Measurements from ENCODE around the gene BPIFB3.

- TF ChIP-seq POLR2AphosphoS5 (IDR thresholded peaks at IDR 0.05; ENCODE audit: low read depth): no peak
- TF ChIP-seq CTCF (conservative IDR thresholded peaks at IDR 0.05; ENCODE audit: low read depth in 2 of 2): no peak
- no peak for TF ChIP-seq REST (IDR thresholded peaks at IDR 0.05; ENCODE audit: unreplicated experiment)
- no peak for TF ChIP-seq EZH2phosphoT487 (IDR thresholded peaks at IDR 0.05; ENCODE audit: unreplicated experiment)
- no peak for TF ChIP-seq CREB1 (CRISPR knock-in tag; IDR thresholded peaks at IDR 0.05; ENCODE audit: low read depth)
- no peak for TF ChIP-seq EZH2 (IDR thresholded peaks at IDR 0.05; ENCODE audit: low read depth, unreplicated experiment)
- TF ChIP-seq ETS1 (IDR thresholded peaks at IDR 0.05): no peak
- TF ChIP-seq ZNF462 (CRISPR knock-in tag; IDR thresholded peaks at IDR 0.05): no peak
- TF ChIP-seq JUNB (IDR thresholded peaks at IDR 0.05; ENCODE audit: unreplicated experiment): no peak
- no peak for TF ChIP-seq ZNF331 (CRISPR knock-in tag; IDR thresholded peaks at IDR 0.05; ENCODE audit: low read depth)
- no peak for TF ChIP-seq ZNF114 (CRISPR knock-in tag; IDR thresholded peaks at IDR 0.05)
- no peak for TF ChIP-seq NANOG (IDR thresholded peaks at IDR 0.05; ENCODE audit: borderline replicate concordance)
These were observed 678 bp downstream of the BPIFB3 start for GRCh38 chr20:33054381-33054780.

All from GM23338 (cell line).